Measurements from ENCODE around the gene TMEM247.
"Not testable (repeated sequence)": the region's sequence is repeated elsewhere in the genome, so short reads cannot be mapped to it uniquely, and the experiment has no call there.

TMEM247 gene

GRCh38 chr2:46518861-46519260 is 39.5 kb downstream of the TMEM247 start:
- no peak for FAIRE-seq

DNA sequence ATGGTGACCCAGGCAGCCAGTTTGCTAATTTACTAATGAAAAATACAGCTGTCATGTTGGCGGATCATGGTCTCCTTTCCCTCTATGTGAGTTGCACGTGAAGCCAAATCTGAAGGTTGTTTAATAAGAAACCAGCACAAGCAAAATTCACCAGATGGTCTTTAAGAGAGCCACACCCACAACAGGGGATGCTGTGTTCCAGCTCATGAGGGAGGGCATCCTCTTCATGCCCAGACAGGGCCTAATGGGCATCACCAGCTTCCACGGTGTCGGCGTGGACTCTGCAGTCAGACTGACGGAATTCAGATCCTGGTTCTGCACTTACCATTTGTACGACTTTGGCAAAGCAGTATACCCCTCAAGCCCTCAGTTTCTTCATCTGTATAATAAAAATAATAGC is 39.9 kb downstream of the TMEM247 start:
- no peak for FAIRE-seq

DNA sequence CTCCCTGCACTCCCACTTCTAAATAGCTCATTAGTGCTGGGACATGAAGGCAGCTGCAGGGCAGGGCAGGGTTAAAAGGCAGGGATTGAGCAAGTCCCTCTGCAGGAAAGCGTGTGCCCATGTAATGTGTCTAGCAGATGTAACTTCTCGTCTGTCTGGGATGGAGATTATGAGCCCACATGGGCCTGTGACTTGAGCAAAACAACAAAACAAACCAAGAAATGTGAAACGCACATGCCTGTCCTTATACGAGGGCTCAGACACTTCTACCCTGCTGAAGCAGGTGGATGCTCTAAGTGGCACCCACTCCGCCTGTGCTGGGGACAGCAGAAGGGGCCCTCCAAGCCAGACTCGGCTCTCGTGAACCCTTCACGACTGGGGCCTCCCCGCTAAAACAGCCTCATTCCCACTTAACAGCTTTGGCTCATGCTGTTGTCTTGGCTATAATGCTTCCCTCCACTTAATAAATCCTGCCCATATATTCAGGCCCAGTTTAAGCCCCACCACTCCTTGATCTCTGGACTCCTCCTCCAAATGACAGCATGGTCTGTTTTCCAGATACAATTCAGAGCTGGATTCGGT is 40.9 kb downstream of the TMEM247 start:
- FAIRE-seq, result no peak

DNA sequence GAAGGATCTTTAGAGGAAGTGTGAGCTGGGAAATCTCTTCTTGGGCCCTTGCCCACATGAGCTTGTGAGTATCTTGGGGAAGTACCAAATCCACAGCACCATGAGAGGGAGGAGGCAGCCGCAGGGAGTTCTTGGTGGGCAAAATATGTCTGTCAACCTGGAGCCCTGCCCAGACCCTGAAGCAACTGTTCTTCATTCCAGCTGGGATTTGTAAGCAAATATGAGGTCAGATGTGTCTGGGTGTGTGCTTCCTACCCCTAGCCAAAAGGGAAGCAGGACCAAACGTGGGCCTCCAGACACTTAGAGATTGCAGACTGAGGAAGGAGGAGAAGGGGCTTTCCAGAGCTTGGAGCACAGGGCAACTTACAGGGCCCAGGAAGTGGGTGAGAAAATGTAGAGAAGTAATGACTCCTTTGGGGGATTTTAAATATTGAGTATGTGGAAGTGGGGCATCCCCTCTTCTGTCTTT is 41.9 kb downstream of the TMEM247 start:
- FAIRE-seq, result no peak

GRCh38 chr2:46522385-46522784 is 43.0 kb downstream of the TMEM247 start:
- FAIRE-seq, result not testable (repeated sequence)

DNA sequence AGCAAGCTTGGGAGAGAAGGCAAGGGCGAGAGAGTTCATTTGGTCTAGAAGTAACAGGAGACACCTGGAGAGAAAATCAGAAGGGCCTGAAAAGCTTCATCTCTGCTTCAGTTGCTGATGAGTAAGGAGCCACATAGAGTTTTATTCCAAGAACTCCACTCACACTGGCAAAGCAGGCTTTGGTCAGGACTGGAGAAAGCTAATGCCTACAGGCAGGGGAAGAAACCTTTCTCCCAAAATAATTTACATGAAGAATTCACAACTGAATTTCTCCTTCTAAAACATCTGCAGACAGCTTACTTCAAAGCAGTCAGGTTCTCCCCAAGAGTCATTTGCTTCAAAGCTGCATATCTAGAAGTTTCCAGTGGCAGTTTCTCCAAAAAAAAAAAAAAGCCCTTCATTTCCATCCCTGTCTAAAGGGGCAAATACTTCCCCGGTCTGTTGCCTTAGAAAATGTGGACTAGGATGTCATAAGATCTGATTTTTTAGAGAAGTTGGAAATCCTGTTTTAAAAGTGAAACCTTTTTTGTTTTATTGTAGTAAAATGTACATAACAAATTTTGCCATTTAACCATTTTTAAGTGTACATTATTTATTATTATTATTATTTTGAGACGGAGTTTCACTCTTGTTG is 46.3 kb downstream of the TMEM247 start:
- no peak for FAIRE-seq

DNA sequence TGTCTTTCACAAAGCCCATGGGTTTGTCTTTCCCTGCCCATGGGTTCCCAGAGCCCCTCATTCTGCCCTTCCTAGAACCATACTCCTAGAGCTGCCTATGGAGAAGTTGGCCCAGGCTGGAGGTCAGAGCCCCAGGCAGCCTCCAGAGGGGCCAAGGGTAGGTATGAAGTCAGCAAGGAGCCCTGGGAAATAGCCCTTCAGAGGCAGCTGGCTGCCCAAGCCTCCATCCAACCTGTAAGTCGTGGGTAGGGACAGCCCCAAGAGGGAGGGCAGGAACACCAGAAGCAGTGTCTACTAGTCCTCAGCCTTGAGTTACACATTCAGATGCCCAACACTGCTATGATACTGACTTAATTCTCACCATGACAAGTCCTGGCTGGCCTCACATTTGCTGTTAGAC is 49.5 kb downstream of the TMEM247 start:
- FAIRE-seq, result no peak

DNA sequence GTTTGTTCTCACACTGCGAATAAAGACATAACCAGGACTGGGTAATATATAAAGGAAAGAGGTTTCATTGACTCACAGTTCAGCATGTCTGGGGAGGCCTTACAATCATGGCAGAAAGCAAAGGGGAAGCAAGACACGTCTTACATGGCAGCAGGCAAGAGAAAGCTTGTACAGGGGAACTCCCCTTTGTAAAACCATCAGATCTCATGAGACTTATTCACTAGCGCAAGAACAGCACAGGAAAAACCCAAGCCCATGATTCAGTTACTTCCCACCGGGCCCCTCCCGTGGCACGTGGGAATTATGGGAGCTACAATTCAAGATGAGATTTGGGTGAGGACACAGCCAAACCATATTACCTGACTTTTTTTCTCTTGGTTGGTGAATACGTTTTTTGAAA is 51.3 kb downstream of the TMEM247 start:
- no peak for FAIRE-seq

GRCh38 chr2:46531863-46532262 is 52.5 kb downstream of the TMEM247 start:
- FAIRE-seq, result no peak

All from A204.1 (cell line).